ENCODE data around the gene TSHZ1. TPM values are rescaled to one million over a fixed set of nuclear protein-coding genes. Genes with fewer than 3 reads are reported as not detected.

TSHZ1 gene
- total RNA-seq, 1 donor from 2014 or later, result 16.3 TPM

- peaks cover 26% of the 10 kb centered on the region for H3K4me1 Mint-ChIP-seq (ENCODE audit: unreplicated experiment)
- TF ChIP-seq CTCF (IDR thresholded peaks at IDR 0.05; ENCODE audit: unreplicated experiment), result no peak
- H3K9me3 Mint-ChIP-seq (ENCODE audit: unreplicated experiment), result no peaks in the 10 kb centered on the region
- H3K36me3 Mint-ChIP-seq (ENCODE audit: low read depth, unreplicated experiment), result peaks cover 13% of the 10 kb centered on the region
- H3K27ac Mint-ChIP-seq (ENCODE audit: unreplicated experiment), result no peak overlapping the region
- H3K4me3 Mint-ChIP-seq (ENCODE audit: unreplicated experiment), result no peak overlapping the region
- peaks cover 18% of the 10 kb centered on the region for H3K27me3 Mint-ChIP-seq (ENCODE audit: unreplicated experiment)
- peak; percentile 36 for DNase-seq (ENCODE audit: low spot score)
Observed at GRCh38 chr18:75204269-75204731, 6.3 kb upstream of the TSHZ1 start.

GRCh38 chr18:75204732-75205513 lies 5.7 kb upstream of the TSHZ1 start:
- peaks cover 30% of the 10 kb centered on the region for H3K4me1 Mint-ChIP-seq (ENCODE audit: unreplicated experiment)
- H3K9me3 Mint-ChIP-seq (ENCODE audit: unreplicated experiment), result no peaks in the 10 kb centered on the region
- peak overlapping the region; percentile 88 for H3K4me3 Mint-ChIP-seq (ENCODE audit: unreplicated experiment)
- H3K36me3 Mint-ChIP-seq (ENCODE audit: low read depth, unreplicated experiment), result peaks cover 17% of the 10 kb centered on the region
- no peak overlapping the region for H3K27ac Mint-ChIP-seq (ENCODE audit: unreplicated experiment)
- no peak for TF ChIP-seq CTCF (IDR thresholded peaks at IDR 0.05; ENCODE audit: unreplicated experiment)
- peaks cover 21% of the 10 kb centered on the region for H3K27me3 Mint-ChIP-seq (ENCODE audit: unreplicated experiment)
- peak; percentile 24 for DNase-seq (ENCODE audit: low spot score)

GRCh38 chr18:75205514-75206132 lies 5.0 kb upstream of the TSHZ1 start:
- DNase-seq (ENCODE audit: low spot score), result no peak
- peak overlapping the region; percentile 88 for H3K4me3 Mint-ChIP-seq (ENCODE audit: unreplicated experiment)
- peaks cover 26% of the 10 kb centered on the region for H3K27me3 Mint-ChIP-seq (ENCODE audit: unreplicated experiment)
- no peak for TF ChIP-seq CTCF (IDR thresholded peaks at IDR 0.05; ENCODE audit: unreplicated experiment)
- peaks cover 22% of the 10 kb centered on the region for H3K36me3 Mint-ChIP-seq (ENCODE audit: low read depth, unreplicated experiment)
- H3K27ac Mint-ChIP-seq (ENCODE audit: unreplicated experiment), result no peak overlapping the region
- no peaks in the 10 kb centered on the region for H3K9me3 Mint-ChIP-seq (ENCODE audit: unreplicated experiment)
- peaks cover 37% of the 10 kb centered on the region for H3K4me1 Mint-ChIP-seq (ENCODE audit: unreplicated experiment)

- Mint-ChIP-seq H3K4me1 (ENCODE audit: unreplicated experiment) (peaks cover 43% of the 10 kb centered on the region), H3K36me3 (ENCODE audit: low read depth, unreplicated experiment) (peaks cover 14% of the 10 kb centered on the region), H3K27me3 (ENCODE audit: unreplicated experiment) (peaks cover 26% of the 10 kb centered on the region), H3K27ac (ENCODE audit: unreplicated experiment) (no peak overlapping the region), H3K4me3 (ENCODE audit: unreplicated experiment) (peak overlapping the region; percentile 95), H3K9me3 (ENCODE audit: unreplicated experiment) (no peaks in the 10 kb centered on the region)
- TF ChIP-seq CTCF (IDR thresholded peaks at IDR 0.05; ENCODE audit: unreplicated experiment), result no peak
- no peak for DNase-seq (ENCODE audit: low spot score)
Observed at GRCh38 chr18:75206452-75207309, 3.9 kb upstream of the TSHZ1 start.
